HepG2 (cell line): Measurements from ENCODE around the gene OXSM. TPM values are rescaled to one million over a fixed set of nuclear protein-coding genes. Genes with fewer than 3 reads are reported as not detected.

Experiments
- ATF1 ChIP-seq: IDR thresholded peaks from 2 replicates; pipeline ENCODE4 v1.6.1; 2016; ENCODE audit warnings: mild to moderate bottlenecking, control low read depth
- CC2D1A ChIP-seq: sonication (generic); formaldehyde crosslinking; IDR thresholded peaks from 2 replicates; pipeline ENCODE4 v1.8.1; 2023; ENCODE audit warnings: mild to moderate bottlenecking, missing genetic modification reagents
- CHCHD3 ChIP-seq: sonication (generic); formaldehyde crosslinking; IDR thresholded peaks from 2 replicates; pipeline ENCODE4 v1.8.0; 2022; ENCODE audit warnings: mild to moderate bottlenecking, missing genetic modification reagents, moderate library complexity
- GFI1 ChIP-seq: sonication (generic); formaldehyde crosslinking; IDR thresholded peaks from 2 replicates; pipeline ENCODE4 v1.5.0; 2020; ENCODE audit warnings: missing genetic modification reagents, mild to moderate bottlenecking, borderline replicate concordance
- HMGA1 ChIP-seq: sonication (generic); formaldehyde crosslinking; conservative IDR thresholded peaks from 2 replicates; pipeline ENCODE4 v1.4.0; 2020; ENCODE audit warnings: missing genetic modification reagents
- HNF4G ChIP-seq, 2 experiments: sonication (generic) in 1 of 2; formaldehyde crosslinking in 1 of 2; IDR thresholded peaks; 2 replicates each; pipeline versions ENCODE4 v1.4.0 to v1.6.1; 2011 to 2020; ENCODE audit warnings: borderline replicate concordance in 2 of 2, low read depth in 2 of 2, mild to moderate bottlenecking in 2 of 2, low read length in 1 of 2, missing genetic modification reagents in 1 of 2, moderate library complexity in 1 of 2
- KDM2A ChIP-seq: sonication (generic); formaldehyde crosslinking; IDR thresholded peaks from 2 replicates; pipeline ENCODE4 v1.4.0; 2020; ENCODE audit warnings: low read depth, missing genetic modification reagents, borderline replicate concordance
- KDM3A ChIP-seq: IDR thresholded peaks from 2 replicates; pipeline ENCODE4 v1.6.1; 2018; ENCODE audit warnings: low read depth, missing compliant biosample characterization
- KDM4B ChIP-seq: sonication (generic); formaldehyde crosslinking; IDR thresholded peaks from 2 replicates; pipeline ENCODE4 v1.4.0; 2020; ENCODE audit warnings: missing genetic modification reagents
- LCORL ChIP-seq, 2 experiments: fragments of 450-650 bp in 1 of 2; sonication (generic) in 1 of 2; formaldehyde crosslinking in 1 of 2; IDR thresholded peaks; 2 replicates each; pipeline versions ENCODE4 v1.5.0 to v1.6.1; 2017 to 2020; ENCODE audit warnings: antibody characterized with exemption in 1 of 2, missing genetic modification reagents in 1 of 2
- MLXIP ChIP-seq: sonication (generic); formaldehyde crosslinking; IDR thresholded peaks from 2 replicates; pipeline ENCODE4 v1.9.0; 2021; ENCODE audit warnings: missing genetic modification reagents, borderline replicate concordance
- NCOA1 ChIP-seq: sonication (generic); formaldehyde crosslinking; IDR thresholded peaks from 2 replicates; pipeline ENCODE4 v1.9.0; 2021; ENCODE audit warnings: missing genetic modification reagents
- RERE ChIP-seq: IDR thresholded peaks from 2 replicates; pipeline ENCODE4 v1.6.1; 2016; ENCODE audit warnings: low read depth, missing genetic modification reagents, missing compliant biosample characterization
- RORA ChIP-seq: sonication (generic); formaldehyde crosslinking; IDR thresholded peaks from 2 replicates; pipeline ENCODE4 v1.5.0; 2020; ENCODE audit warnings: mild to moderate bottlenecking, missing genetic modification reagents, moderate library complexity
- RXRB ChIP-seq: IDR thresholded peaks from 2 replicates; pipeline ENCODE4 v1.6.1; 2016; ENCODE audit warnings: borderline replicate concordance, missing genetic modification reagents, missing compliant biosample characterization
- SNAI1 ChIP-seq: sonication (generic); formaldehyde crosslinking; IDR thresholded peaks from 2 replicates; pipeline ENCODE4 v1.5.0; 2020; ENCODE audit warnings: mild to moderate bottlenecking, missing genetic modification reagents, borderline replicate concordance
- SOX5 ChIP-seq: IDR thresholded peaks from 2 replicates; pipeline ENCODE4 v1.6.1; 2016; ENCODE audit warnings: borderline replicate concordance
- ZBTB38 ChIP-seq: sonication (generic); formaldehyde crosslinking; IDR thresholded peaks from 2 replicates; pipeline ENCODE4 v1.5.1; 2020; ENCODE audit warnings: mild to moderate bottlenecking, missing genetic modification reagents
- ZNF136 ChIP-seq: sonication (generic); formaldehyde crosslinking; IDR thresholded peaks from 2 replicates; pipeline ENCODE4 v1.8.1; 2022; ENCODE audit warnings: low read depth, mild to moderate bottlenecking, moderate library complexity, missing genetic modification reagents
- ZNF224 ChIP-seq: sonication (generic); formaldehyde crosslinking; IDR thresholded peaks from 2 replicates; pipeline ENCODE4 v1.5.0; 2020; ENCODE audit warnings: mild to moderate bottlenecking, missing genetic modification reagents
- polyA plus RNA-seq, 8 experiments: library from polyadenylated mRNA; depleted of rRNA in 3 of 8; stranded (reverse) in 7 of 8; unstranded in 1 of 8; fragments of >200 nt; fragmentation: Illumina TruSeq in 4 of 8; extraction: Trizol in 4 of 8; gene quantifications; 2 replicates each; pipeline versions ENCODE4 v1.2.1 to v1.2.3, GENCODE V29; 2011 to 2016; ENCODE audit warnings: low read depth in 4 of 8, missing spikeins in 1 of 8, mixed read lengths in 1 of 8; ENCODE audit not compliant: insufficient read depth in 1 of 8
- total RNA-seq, 5 experiments: library from RNA; depleted of rRNA; stranded (reverse); fragments of >200 nt; fragmentation: Illumina TruSeq; extraction: Trizol; gene quantifications; 2 replicates each; pipeline ENCODE4 v1.2.3, GENCODE V29; 2016; ENCODE audit warnings: low read depth in 1 of 5
- TF ChIP-seq, protein P1 (sequence below): sonication (generic); formaldehyde crosslinking; IDR thresholded peaks from 2 replicates; pipeline ENCODE4 v1.5.1; 2020; ENCODE audit warnings: missing genetic modification reagents, mild to moderate bottlenecking, borderline replicate concordance

The OXSM gene
- total and polyA plus RNA-seq, 2 of the 13 experiments (the other 11 are each of a cell fraction or from before 2014, with no cell fraction given): 18.2 to 34.4 TPM

GRCh38 chr3:25782938-25783660 lies 6.8 kb upstream of the OXSM start, which contains the start of gene NGLY1 (continued):
- TF ChIP-seq MLXIP (CRISPR knock-in tag): no peak
- TF ChIP-seq ZNF136 (CRISPR knock-in tag): no peak
- no peak for TF ChIP-seq SNAI1 (CRISPR knock-in tag)
- TF ChIP-seq CHCHD3 (CRISPR knock-in tag): no peak
- TF ChIP-seq ZNF224 (CRISPR knock-in tag): no peak
- TF ChIP-seq RORA (CRISPR knock-in tag): no peak
- TF ChIP-seq RERE (CRISPR knock-in tag): no peak
- TF ChIP-seq ATF1 (CRISPR knock-in tag): no peak
- TF ChIP-seq KDM4B (CRISPR knock-in tag): peak; percentile 90
- TF ChIP-seq CC2D1A (CRISPR knock-in tag): no peak
- no peak for TF ChIP-seq HNF4G (IDR thresholded peaks at IDR 0.05; ENCODE audit: borderline replicate concordance, low read depth, low read length)
- TF ChIP-seq HNF4G (CRISPR knock-in tag; IDR thresholded peaks at IDR 0.05; ENCODE audit: borderline replicate concordance, low read depth): no peak
- no peak; the same call in 1 of the 2 replicates for TF ChIP-seq SOX5 (CRISPR knock-in tag)
- TF ChIP-seq GFI1 (CRISPR knock-in tag): no peak
- TF ChIP-seq HMGA1 (CRISPR knock-in tag): no peak
- TF ChIP-seq KDM2A (CRISPR knock-in tag): peak; percentile 82
- TF ChIP-seq ZBTB38 (CRISPR knock-in tag): peak; percentile 28; the same call in 1 of the 2 replicates
- TF ChIP-seq KDM3A: 0 out of 2 replicates have a peak, but pooled peaks have one; percentile 43
- TF ChIP-seq LCORL (IDR thresholded peaks at IDR 0.05): no peak
- TF ChIP-seq LCORL (CRISPR knock-in tag; IDR thresholded peaks at IDR 0.05): no peak
- no peak; the same call in 1 of the 2 replicates for TF ChIP-seq RXRB (CRISPR knock-in tag)
- TF ChIP-seq, protein P1, sequence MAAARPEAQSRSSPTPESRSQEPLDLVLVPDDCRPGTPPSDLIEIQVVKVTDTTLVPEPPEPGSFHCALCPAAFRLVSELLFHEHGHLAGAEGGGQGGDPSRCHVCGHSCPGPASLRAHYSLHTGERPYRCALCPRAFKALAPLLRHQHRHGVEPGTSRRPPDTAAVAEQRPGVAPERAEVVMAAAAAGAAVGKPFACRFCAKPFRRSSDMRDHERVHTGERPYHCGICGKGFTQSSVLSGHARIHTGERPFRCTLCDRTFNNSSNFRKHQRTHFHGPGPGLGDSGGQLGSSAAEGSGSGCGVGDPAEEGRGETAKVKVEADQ (CRISPR knock-in tag): no peak
- TF ChIP-seq NCOA1 (CRISPR knock-in tag): no peak
